K562 treated with DMSO at 1 percent for 24 hours (cell line): ENCODE data around the gene CHMP2B. TPM values are rescaled to one million over a fixed set of nuclear protein-coding genes. Genes with fewer than 3 reads are reported as not detected.

ENCODE experiments used
- total RNA-seq: library from RNA; unstranded; fragments of 300-600 nt; gene quantifications from 2 replicates; pipeline ENCODE4 v1.2.3, GENCODE V29; 2022; ENCODE audit warnings: low read depth; ENCODE audit not compliant: insufficient read depth

The CHMP2B gene, protein sequence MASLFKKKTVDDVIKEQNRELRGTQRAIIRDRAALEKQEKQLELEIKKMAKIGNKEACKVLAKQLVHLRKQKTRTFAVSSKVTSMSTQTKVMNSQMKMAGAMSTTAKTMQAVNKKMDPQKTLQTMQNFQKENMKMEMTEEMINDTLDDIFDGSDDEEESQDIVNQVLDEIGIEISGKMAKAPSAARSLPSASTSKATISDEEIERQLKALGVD
- 15.6 and 17.1 TPM in 2 replicates for total RNA-seq

DNA sequence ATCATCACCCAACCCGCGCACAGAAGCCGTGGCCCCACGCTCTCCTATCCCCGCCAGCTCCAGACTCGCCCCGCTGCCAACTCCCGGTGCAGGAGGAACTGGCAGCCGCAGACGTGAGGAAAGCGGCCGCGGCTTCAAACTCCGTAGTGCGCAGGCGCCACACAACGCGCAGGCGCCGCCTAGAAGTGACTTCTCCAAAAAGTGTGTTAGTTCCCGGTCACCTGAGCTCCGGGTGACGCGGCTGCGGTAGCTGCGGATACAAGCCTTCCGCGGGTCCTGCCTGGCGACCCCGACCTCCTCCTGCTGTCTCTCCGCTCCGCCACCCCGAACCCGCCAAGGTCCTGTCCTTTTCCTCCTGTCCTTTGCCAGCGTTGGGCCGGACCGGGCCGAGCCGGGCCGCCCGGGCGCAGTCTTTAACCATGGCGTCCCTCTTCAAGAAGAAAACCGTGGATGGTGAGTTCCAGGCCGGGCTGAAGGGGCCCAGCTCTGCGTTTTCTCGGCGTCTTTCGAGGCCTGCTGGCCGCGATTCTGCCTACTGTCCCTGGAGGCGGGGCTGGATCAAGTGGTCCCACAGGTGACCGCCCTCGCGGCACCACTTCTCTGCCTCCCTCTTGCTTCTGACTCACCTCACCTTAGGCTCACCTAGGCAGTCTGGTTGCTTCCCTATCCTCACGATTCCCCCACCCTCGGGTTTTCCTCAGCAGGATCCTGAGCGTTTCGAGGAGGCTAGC is at the start of gene CHMP2B:
Gene CHMP2B (plus strand): TSS at position 206 of the 731 bp plus-strand sequence. CDS start 214 bp downstream, at position 420.

DNA sequence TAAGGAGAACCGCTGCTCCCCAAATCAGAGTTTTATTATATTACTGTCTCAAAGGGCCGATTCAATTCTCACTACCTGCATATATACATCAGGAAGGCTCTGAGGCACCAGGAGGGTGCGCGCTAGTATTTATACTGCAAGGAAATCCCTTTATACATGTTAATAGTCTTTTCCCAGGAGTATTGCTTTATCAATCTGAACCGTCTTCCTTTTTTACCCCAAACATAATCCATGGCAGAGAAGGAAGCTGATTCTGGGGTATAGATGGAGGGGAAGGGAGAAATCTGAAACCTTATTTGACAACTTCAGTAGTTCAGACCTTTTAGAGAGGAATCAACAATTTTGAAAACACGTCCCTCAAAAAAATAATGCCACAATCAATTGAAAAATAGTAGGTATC is 49.4 kb downstream of the CHMP2B start, which contains the start of gene POU1F1:
Gene POU1F1 (minus strand): TSS at position 101 of the 400 bp plus-strand sequence. CDS start 122 bp downstream, outside the sequence.

Other genes starting within 250 kb of the CHMP2B start
- gene VGLL3, start 236.2 kb upstream of the CHMP2B start, total RNA-seq, result 0.13 TPM in 1 of 2 replicates, not detected in the other
- gene POU1F1, start 49.3 kb downstream of the CHMP2B start, total RNA-seq, result not detected in 2 replicates